Esophagus muscularis mucosa (tissue), 2 donors: ENCODE results near the gene STAT1.

Experiments
- POLR2A ChIP-seq: fragments of 450-650 bp; IDR thresholded peaks from one replicate; pipeline ENCODE4 v1.6.1; 2017; ENCODE audit warnings: antibody characterized with exemption, moderate library complexity, mild to moderate bottlenecking, low read depth
- POLR2AphosphoS5 ChIP-seq, 2 donors: sonication (generic); formaldehyde crosslinking; IDR thresholded peaks; one replicate each; pipeline ENCODE4 v1.6.1; 2017; ENCODE audit warnings: antibody characterized with exemption in 2 of 2

DNA sequence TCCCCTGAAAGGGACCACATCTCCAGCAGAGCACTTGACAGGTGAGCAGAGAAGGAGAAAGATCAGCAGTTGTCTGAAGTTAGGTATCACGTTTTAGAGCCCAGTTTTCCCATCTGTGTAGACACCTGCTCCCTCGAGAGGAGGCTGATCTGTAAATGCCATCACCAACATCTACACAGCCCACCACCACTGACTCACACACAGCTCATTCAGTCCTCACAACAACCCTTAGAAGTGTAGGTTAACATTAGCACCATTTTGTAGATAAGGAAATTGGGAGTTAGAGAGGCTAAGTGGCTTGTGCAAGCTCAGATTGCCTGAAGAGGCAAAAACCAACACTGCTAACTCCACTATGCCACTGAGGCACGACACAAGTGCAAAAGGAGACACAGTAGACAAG lies 37.2 kb upstream of the STAT1 start:
- TF ChIP-seq POLR2AphosphoS5 (IDR thresholded peaks at IDR 0.05), result no peak
- no peak for TF ChIP-seq POLR2A
